Epithelial cell of esophagus (primary cell): Measurements from ENCODE around the gene SERPINB10.

ENCODE experiments used
- DNase-seq: peaks from one replicate; pipeline ENCODE4 v3.0.0; 2010; ENCODE audit warnings: low read depth
- H3K4me3 ChIP-seq: 2 replicates; pipeline ENCODE4 v1.5.1; 2011; ENCODE audit warnings: mild to moderate bottlenecking, low read length, control low read depth
- CTCF ChIP-seq: IDR thresholded peaks from 2 replicates; pipeline ENCODE4 v1.5.1; 2011; ENCODE audit warnings: low read depth, mild to moderate bottlenecking, low read length, control low read depth, inconsistent platforms; ENCODE audit not compliant: insufficient read depth; ENCODE audit errors: missing control alignments

Gene SERPINB10

GRCh38 chr18:63969942-63970808 lies 62.4 kb downstream of the SERPINB10 start, which contains the start of gene SERPINB8:
Gene SERPINB8 (plus strand): TSS chr18:63970081. CDS start chr18:63978309, 8,228 bp downstream.
- peak; percentile 98 for DNase-seq
- TF ChIP-seq CTCF = no peak
- H3K4me3 ChIP-seq = peak within 1 kb of the TSS; percentile 79

GRCh38 chr18:63970809-63971205 lies 63.0 kb downstream of the SERPINB10 start:
- H3K4me3 ChIP-seq = peak overlapping the region; percentile 79
- TF ChIP-seq CTCF = no peak
- peak; percentile 73 for DNase-seq

DNA sequence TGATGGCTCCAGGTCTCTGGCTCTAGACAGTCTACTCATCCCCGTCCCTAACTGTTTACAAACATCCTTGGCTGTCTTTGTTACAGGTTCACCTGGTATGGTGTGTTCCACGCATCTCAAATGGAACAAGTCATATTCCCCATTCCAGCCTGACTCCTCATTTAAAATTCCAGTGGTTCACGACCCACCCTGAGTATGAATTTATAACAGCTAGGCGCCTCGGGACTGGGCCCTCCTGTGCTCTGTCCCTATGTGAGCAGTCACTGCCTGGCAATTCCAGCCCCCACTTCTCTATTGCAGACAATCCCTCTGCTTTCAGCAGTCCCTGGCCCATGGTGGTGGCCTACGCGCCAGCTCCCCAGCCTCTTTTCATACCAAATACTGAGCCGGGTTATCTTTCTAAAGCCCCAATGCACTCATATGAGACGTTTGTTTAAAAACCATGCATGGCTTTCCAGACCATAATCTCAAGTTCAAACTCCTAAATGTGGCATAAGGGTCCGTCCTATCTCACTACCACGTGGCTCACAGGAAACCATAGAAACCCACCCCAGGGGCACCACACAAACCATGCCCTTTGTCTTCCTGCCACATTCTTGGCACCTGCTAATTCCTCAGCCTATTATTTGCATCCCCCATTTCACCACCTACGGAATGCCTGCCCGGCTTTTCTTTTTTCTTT lies 63.7 kb downstream of the SERPINB10 start:
- peak overlapping the region; percentile 79 for H3K4me3 ChIP-seq
- TF ChIP-seq CTCF = no peak
- peak; percentile 48 for DNase-seq

DNA sequence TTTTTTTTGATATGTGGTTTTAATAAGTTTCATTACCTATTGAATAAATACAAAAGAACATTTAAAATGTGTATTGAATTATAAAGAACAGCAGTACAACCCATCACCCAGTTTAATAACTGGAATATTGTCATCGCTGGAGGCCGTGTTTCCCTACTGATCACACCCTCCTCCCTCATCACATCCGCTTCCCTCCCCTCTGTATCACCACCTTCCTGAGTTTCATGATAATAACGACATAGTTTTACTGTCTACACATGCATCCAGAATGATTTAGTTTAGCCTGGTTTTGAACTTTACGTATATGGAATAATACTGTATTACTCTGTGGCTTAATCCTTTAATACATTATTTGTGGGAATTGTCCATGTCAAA lies 64.2 kb downstream of the SERPINB10 start:
- no peak overlapping the region for H3K4me3 ChIP-seq
- peak; percentile 47 for DNase-seq
- no peak for TF ChIP-seq CTCF

DNA sequence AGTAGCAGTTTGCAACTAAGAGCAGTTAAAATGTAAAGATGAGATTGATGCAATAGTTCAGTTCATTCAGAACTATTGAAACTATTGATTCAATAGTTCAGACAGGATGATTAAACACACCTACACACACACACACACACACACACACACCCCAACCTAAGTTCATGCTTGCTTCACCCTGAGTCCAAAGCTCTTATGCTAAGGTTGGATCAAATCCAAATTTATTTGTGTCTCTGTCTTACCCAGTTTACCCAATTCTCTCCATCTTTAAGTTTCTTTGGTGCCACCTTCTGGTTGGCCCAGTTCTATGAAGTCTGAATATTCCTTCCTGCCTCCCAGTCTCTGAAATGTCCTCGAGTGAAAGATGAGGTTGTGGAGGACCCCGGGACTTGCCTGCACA lies 67.2 kb downstream of the SERPINB10 start:
- peak; percentile 57 for DNase-seq
- TF ChIP-seq CTCF = peak; percentile 51
- no peak overlapping the region for H3K4me3 ChIP-seq

DNA sequence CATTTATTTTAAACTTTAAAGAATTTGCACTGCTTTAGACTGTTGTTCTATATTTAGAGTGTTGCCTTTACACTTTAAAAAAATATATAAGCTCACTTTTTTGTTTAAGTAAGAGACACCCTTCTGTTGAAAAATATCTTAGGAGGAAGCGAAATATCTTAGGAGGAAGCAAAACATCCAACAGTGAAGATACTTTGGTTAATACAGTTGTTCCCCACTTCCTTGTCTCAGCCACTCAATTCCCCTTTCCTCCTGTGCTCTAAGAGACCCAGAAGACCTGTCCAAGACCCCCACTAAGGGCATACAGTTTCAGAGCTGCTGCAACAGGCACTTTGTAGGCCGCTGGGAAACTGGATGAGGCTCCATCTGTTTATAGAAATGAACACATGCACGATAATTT lies 67.9 kb downstream of the SERPINB10 start:
- TF ChIP-seq CTCF = no peak
- DNase-seq = no peak
- H3K4me3 ChIP-seq = no peak overlapping the region
